NCI-H2107 treated with DMSO at 0.1 percent for 48 hours (cell line): ENCODE results near the gene RPUSD1.
A peak's percentile ranks its signal among the peaks of the same experiment; 100 is the strongest.
"Not testable (repeated sequence)": the region's sequence is repeated elsewhere in the genome, so short reads cannot be mapped to it uniquely, and the experiment has no call there.

Source experiments
- DNase-seq: peaks from one replicate; lab custom pipeline; 2025; ENCODE audit not compliant: unreplicated experiment; lab: John Stamatoyannopoulos, UW

RPUSD1 gene

GRCh38 chr16:768428-768827 is 19.8 kb downstream of the RPUSD1 start:
- DNase-seq: no peak

GRCh38 chr16:767743-768235 is 20.4 kb downstream of the RPUSD1 start:
- DNase-seq: no peak

- no peak for DNase-seq
Observed at GRCh38 chr16:766820-767640, 21.2 kb downstream of the RPUSD1 start.

- DNase-seq: no peak
Observed at GRCh38 chr16:766008-766819, 22.0 kb downstream of the RPUSD1 start.

- DNase-seq: no peak
Observed at GRCh38 chr16:765488-765865, 22.7 kb downstream of the RPUSD1 start.

- DNase-seq: no peak
Observed at GRCh38 chr16:764848-765487, 23.2 kb downstream of the RPUSD1 start.

- DNase-seq: no peak
Observed at GRCh38 chr16:764184-764750, 23.9 kb downstream of the RPUSD1 start.

- no peak for DNase-seq
Observed at GRCh38 chr16:763369-764183, 24.6 kb downstream of the RPUSD1 start.

GRCh38 chr16:762595-763268 is 25.4 kb downstream of the RPUSD1 start:
- no peak for DNase-seq

- DNase-seq: no peak
Observed at GRCh38 chr16:761625-762513, 26.3 kb downstream of the RPUSD1 start.

- no peak for DNase-seq
Observed at GRCh38 chr16:760545-761343, 27.4 kb downstream of the RPUSD1 start, which contains the start of gene MSLN. MSLN (plus strand) TSS chr16:760734; CDS start chr16:762681, 1,947 bp downstream.

GRCh38 chr16:760065-760464 is 28.1 kb downstream of the RPUSD1 start:
- no peak for DNase-seq

GRCh38 chr16:759110-759910 is 28.9 kb downstream of the RPUSD1 start:
- DNase-seq: peak; percentile 6

- DNase-seq: no peak
Observed at GRCh38 chr16:756428-756827, 31.8 kb downstream of the RPUSD1 start.

GRCh38 chr16:754656-755055 is 33.5 kb downstream of the RPUSD1 start:
- no peak for DNase-seq

GRCh38 chr16:754121-754607 is 34.0 kb downstream of the RPUSD1 start:
- not testable (repeated sequence) for DNase-seq

- no peak for DNase-seq
Observed at GRCh38 chr16:752007-752312, 36.2 kb downstream of the RPUSD1 start.
